ENCODE results near the gene RNF13.
A peak's percentile ranks its signal among the peaks of the same experiment; 100 is the strongest.
"Not testable (repeated sequence)": the region's sequence is repeated elsewhere in the genome, so short reads cannot be mapped to it uniquely, and the experiment has no call there.

RNF13 gene

GRCh38 chr3:149955449-149955848, 142.4 kb downstream of the RNF13 start:
- DNase-seq (ENCODE audit: low read depth in 2 of 2): no peak

- no peak for DNase-seq (ENCODE audit: low read depth in 2 of 2)
Observed at GRCh38 chr3:149957361-149958125, 144.5 kb downstream of the RNF13 start.

GRCh38 chr3:149958171-149958796, 145.3 kb downstream of the RNF13 start:
- no peak for DNase-seq (ENCODE audit: low read depth in 2 of 2)

GRCh38 chr3:149959443-149959842, 146.4 kb downstream of the RNF13 start:
- no peak for DNase-seq (ENCODE audit: low read depth in 2 of 2)

- DNase-seq (ENCODE audit: low read depth in 2 of 2): no peak
Observed at GRCh38 chr3:149963485-149963884, 150.5 kb downstream of the RNF13 start.

GRCh38 chr3:149964291-149964690, 151.3 kb downstream of the RNF13 start:
- DNase-seq (ENCODE audit: low read depth in 2 of 2): no peak

GRCh38 chr3:149965278-149965677, 152.3 kb downstream of the RNF13 start:
- DNase-seq (ENCODE audit: low read depth in 2 of 2): no peak

- no peak for DNase-seq (ENCODE audit: low read depth in 2 of 2)
Observed at GRCh38 chr3:149967086-149967685, 154.2 kb downstream of the RNF13 start.

GRCh38 chr3:149968216-149968615, 155.2 kb downstream of the RNF13 start:
- DNase-seq (ENCODE audit: low read depth in 2 of 2): no peak

GRCh38 chr3:149969110-149969939, 156.3 kb downstream of the RNF13 start:
- peak in 1 of 2 experiments; percentile 68 for DNase-seq (ENCODE audit: low read depth in 2 of 2)

- DNase-seq (ENCODE audit: low read depth in 2 of 2): peak; percentile 69 to 73
Observed at GRCh38 chr3:149969940-149970715, 157.1 kb downstream of the RNF13 start.

- DNase-seq (ENCODE audit: low read depth in 2 of 2): peak; percentile 78 to 83
Observed at GRCh38 chr3:149970716-149971402, 157.8 kb downstream of the RNF13 start, which contains the start of gene PFN2. PFN2 (minus strand) TSS chr3:149970895; CDS start chr3:149970856, 39 bp downstream.

- no peak for DNase-seq (ENCODE audit: low read depth in 2 of 2)
Observed at GRCh38 chr3:149971403-149972075, 158.5 kb downstream of the RNF13 start.

- no peak for DNase-seq (ENCODE audit: low read depth in 2 of 2)
Observed at GRCh38 chr3:149975919-149976318, 162.9 kb downstream of the RNF13 start.

- DNase-seq (ENCODE audit: low read depth in 2 of 2): peak in 1 of 2 experiments; percentile 47
Observed at GRCh38 chr3:149977386-149977785, 164.4 kb downstream of the RNF13 start.

GRCh38 chr3:149981979-149982378, 169.0 kb downstream of the RNF13 start:
- DNase-seq (ENCODE audit: low read depth in 2 of 2): not testable (repeated sequence)

- DNase-seq (ENCODE audit: low read depth in 2 of 2): not testable (repeated sequence)
Observed at GRCh38 chr3:149983053-149983452, 170.0 kb downstream of the RNF13 start.

- DNase-seq (ENCODE audit: low read depth in 2 of 2): no peak
Observed at GRCh38 chr3:149983628-149984027, 170.6 kb downstream of the RNF13 start.

GRCh38 chr3:149989307-149989706, 176.3 kb downstream of the RNF13 start:
- DNase-seq (ENCODE audit: low read depth in 2 of 2): no peak

GRCh38 chr3:149990423-149990948, 177.5 kb downstream of the RNF13 start:
- DNase-seq (ENCODE audit: low read depth in 2 of 2): peak; percentile 62 to 67

Data from fibroblast of skin of left biceps (primary cell).